Stimulated activated CD8-positive, alpha-beta memory T cell treated with anti-CD3 and anti-CD28 coated beads, Interleukin-7, amount 100 ng/mL, for 48 hours (primary cell): ENCODE measurements around the gene CAPSL.
"Not testable (repeated sequence)": the region's sequence is repeated elsewhere in the genome, so short reads cannot be mapped to it uniquely, and the experiment has no call there.

ENCODE experiments used
- DNase-seq, 2 donors: peaks; one replicate each; pipeline ENCODE4 v3.0.0-alpha.2; 2020; ENCODE audit warnings: low read depth in 1 of 2; ENCODE audit errors: extremely low read depth in 1 of 2

The CAPSL gene

GRCh38 chr5:35877655-35878054, 60.8 kb downstream of the CAPSL start:
- DNase-seq, result no peak

GRCh38 chr5:35876922-35877321, 61.5 kb downstream of the CAPSL start:
- DNase-seq, result no peak

- no peak for DNase-seq
Observed at GRCh38 chr5:35876454-35876853, 62.0 kb downstream of the CAPSL start.

- DNase-seq, result no peak
Observed at GRCh38 chr5:35870605-35871004, 67.8 kb downstream of the CAPSL start.

GRCh38 chr5:35869685-35870277, 68.6 kb downstream of the CAPSL start:
- no peak for DNase-seq

- DNase-seq, result no peak
Observed at GRCh38 chr5:35867998-35868397, 70.4 kb downstream of the CAPSL start.

- DNase-seq, result peak in 1 of 2 donors; percentile 27
Observed at GRCh38 chr5:35863159-35863558, 75.3 kb downstream of the CAPSL start.

GRCh38 chr5:35862126-35862525, 76.3 kb downstream of the CAPSL start:
- DNase-seq, result no peak

- DNase-seq, result no peak
Observed at GRCh38 chr5:35861718-35862117, 76.7 kb downstream of the CAPSL start.

GRCh38 chr5:35860686-35861085, 77.7 kb downstream of the CAPSL start:
- no peak for DNase-seq

- DNase-seq, result no peak
Observed at GRCh38 chr5:35859101-35859661, 79.2 kb downstream of the CAPSL start.

- no peak for DNase-seq
Observed at GRCh38 chr5:35857606-35858205, 80.7 kb downstream of the CAPSL start.

- DNase-seq, result peak in 1 of 2 donors; percentile 20
Observed at GRCh38 chr5:35856765-35857351, 81.6 kb downstream of the CAPSL start, which contains the start of gene IL7R. Gene IL7R (plus strand): TSS chr5:35856891. CDS start chr5:35856978, 87 bp downstream.

- not testable (repeated sequence) for DNase-seq
Observed at GRCh38 chr5:35856186-35856764, 82.1 kb downstream of the CAPSL start.

- DNase-seq, result no peak
Observed at GRCh38 chr5:35855187-35855586, 83.2 kb downstream of the CAPSL start.
